ENCODE data around the gene PGLYRP2. TPM values are rescaled to one million over a fixed set of nuclear protein-coding genes. Genes with fewer than 3 reads are reported as not detected.

PGLYRP2 gene
- polyA plus RNA-seq, 1 of the 3 experiments (the other 2 are of a cell fraction) = not detected

DNA sequence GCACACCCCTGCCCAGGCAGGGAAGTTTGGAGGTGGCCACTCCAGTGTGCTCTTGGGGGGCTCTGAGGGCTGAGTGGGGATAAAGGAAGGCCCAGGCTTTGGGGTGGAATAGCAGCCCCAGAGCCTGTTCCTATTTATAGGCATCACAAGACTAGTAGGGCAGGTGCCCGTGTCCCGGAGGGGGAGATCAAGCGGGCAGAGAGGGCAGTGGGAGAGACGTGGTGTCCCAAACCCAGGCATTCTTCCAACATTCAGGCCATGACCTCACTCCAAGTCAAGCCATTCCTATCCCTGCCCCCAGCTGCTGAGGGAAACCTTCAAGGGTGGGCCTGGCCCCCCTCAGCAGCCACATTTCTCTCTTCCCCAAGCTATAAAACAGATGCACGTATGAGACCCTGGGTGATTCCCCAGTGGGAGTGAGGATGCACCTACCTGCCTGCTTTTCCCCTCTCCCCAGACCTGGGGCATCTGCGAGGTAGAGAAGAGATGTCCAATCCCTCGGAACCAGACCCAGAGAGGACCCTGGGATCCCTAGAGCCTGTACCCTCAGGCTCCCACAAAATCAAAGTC, 33.4 kb downstream of the PGLYRP2 start:
- Histone ChIP-seq H3K4me2 (no peak overlapping the region), H3K36me3 (replicated peaks in 1 of 2; ENCODE audit: control insufficient read depth in 1 of 2, insufficient read depth in 2 of 2, low read length in 1 of 2) (no peaks in the 10 kb centered on the region), H3K9me2 (no peaks in the 10 kb centered on the region), H3K9me3 (no peaks in the 10 kb centered on the region), H3K4me1 (ENCODE audit: control insufficient read depth in 1 of 2, insufficient read depth in 2 of 2, low read depth in 1 of 2, low read length in 1 of 2) (peaks cover 0 to 10% of the 10 kb centered on the region in 2 experiments; a peak in 1 of 4 replicates), H3K27ac (ENCODE audit: low read depth in 2 of 2, low read length in 1 of 2) (no peak overlapping the region), H3K9ac (no peak overlapping the region), H2AFZ (ENCODE audit: low read depth) (no peak overlapping the region), H3K79me2 (ENCODE audit: insufficient read depth) (no peaks in the 10 kb centered on the region), H3K4me3 (ENCODE audit: low read depth in 2 of 2, low read length in 1 of 2) (no peak overlapping the region), H4K20me1 (ENCODE audit: insufficient read depth) (no peaks in the 10 kb centered on the region), H3K27me3 (ENCODE audit: insufficient read depth) (no peaks in the 10 kb centered on the region), H3F3A (replicated peaks; ENCODE audit: insufficient read depth) (peaks cover 9% of the 10 kb centered on the region)
- 77% methylated on average over 5 of the region's 7 CpGs for WGBS (ENCODE audit: low lambda C conversion rate)
- TF ChIP-seq, protein P1, sequence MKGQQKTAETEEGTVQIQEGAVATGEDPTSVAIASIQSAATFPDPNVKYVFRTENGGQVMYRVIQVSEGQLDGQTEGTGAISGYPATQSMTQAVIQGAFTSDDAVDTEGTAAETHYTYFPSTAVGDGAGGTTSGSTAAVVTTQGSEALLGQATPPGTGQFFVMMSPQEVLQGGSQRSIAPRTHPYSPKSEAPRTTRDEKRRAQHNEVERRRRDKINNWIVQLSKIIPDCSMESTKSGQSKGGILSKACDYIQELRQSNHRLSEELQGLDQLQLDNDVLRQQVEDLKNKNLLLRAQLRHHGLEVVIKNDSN (IDR thresholded peaks at IDR 0.05; ENCODE audit: borderline replicate concordance, low read depth) = no peak
- TF ChIP-seq, protein P2, sequence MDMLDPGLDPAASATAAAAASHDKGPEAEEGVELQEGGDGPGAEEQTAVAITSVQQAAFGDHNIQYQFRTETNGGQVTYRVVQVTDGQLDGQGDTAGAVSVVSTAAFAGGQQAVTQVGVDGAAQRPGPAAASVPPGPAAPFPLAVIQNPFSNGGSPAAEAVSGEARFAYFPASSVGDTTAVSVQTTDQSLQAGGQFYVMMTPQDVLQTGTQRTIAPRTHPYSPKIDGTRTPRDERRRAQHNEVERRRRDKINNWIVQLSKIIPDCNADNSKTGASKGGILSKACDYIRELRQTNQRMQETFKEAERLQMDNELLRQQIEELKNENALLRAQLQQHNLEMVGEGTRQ (IDR thresholded peaks at IDR 0.05; ENCODE audit: borderline replicate concordance, low read depth, low read length) = no peak
- ChIA-PET POLR2A (no interaction called here), CTCF (no interaction called here)
- no peak for DNase-seq

DNA sequence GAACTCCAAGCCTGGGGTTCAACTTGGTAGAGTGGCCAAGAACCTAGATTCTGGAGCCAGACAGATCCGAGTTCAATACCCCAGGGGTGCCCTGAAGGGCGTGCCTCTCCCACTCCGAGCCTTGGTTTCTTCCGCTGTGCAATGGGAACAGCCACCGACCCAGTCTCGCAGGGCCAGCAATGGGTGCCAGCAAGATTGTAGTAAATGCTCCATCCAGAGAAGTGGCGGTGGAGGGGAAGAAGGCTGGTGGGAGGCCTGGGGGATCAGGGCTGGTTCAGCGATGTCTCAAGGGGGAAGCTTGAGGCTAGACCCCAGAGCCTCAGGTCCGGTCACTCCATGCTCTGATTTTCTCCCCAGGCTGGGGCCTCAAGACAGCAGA, 34.1 kb downstream of the PGLYRP2 start:
- H3K36me3 ChIP-seq (replicated peaks in 1 of 2; ENCODE audit: control insufficient read depth in 1 of 2, insufficient read depth in 2 of 2, low read length in 1 of 2) = no peaks in the 10 kb centered on the region
- no peak overlapping the region for H3K4me2 ChIP-seq
- no peaks in the 10 kb centered on the region for H3K9me2 ChIP-seq
- H3K4me1 ChIP-seq (ENCODE audit: control insufficient read depth in 1 of 2, insufficient read depth in 2 of 2, low read depth in 1 of 2, low read length in 1 of 2) = peaks cover 0 to 9% of the 10 kb centered on the region in 2 experiments; a peak in 1 of 4 replicates
- no peak overlapping the region for H3K9ac ChIP-seq
- WGBS (ENCODE audit: low lambda C conversion rate) = 83% methylated on average over 7 of the region's 9 CpGs
- no peaks in the 10 kb centered on the region for H3K79me2 ChIP-seq (ENCODE audit: insufficient read depth)
- H3K9me3 ChIP-seq = no peaks in the 10 kb centered on the region
- CTCF ChIA-PET = no interaction called here
- H4K20me1 ChIP-seq (ENCODE audit: insufficient read depth) = no peaks in the 10 kb centered on the region
- no peak overlapping the region for H2AFZ ChIP-seq (ENCODE audit: low read depth)
- DNase-seq = no peak
- no peaks in the 10 kb centered on the region for H3K27me3 ChIP-seq (ENCODE audit: insufficient read depth)
- no peak overlapping the region for H3K4me3 ChIP-seq (ENCODE audit: low read depth in 2 of 2, low read length in 1 of 2)
- POLR2A ChIA-PET = no interaction called here
- H3F3A ChIP-seq (replicated peaks; ENCODE audit: insufficient read depth) = peaks cover 2% of the 10 kb centered on the region
- H3K27ac ChIP-seq (ENCODE audit: low read depth in 2 of 2, low read length in 1 of 2) = no peak overlapping the region
- no peak for TF ChIP-seq TEAD4 (IDR thresholded peaks at IDR 0.05; ENCODE audit: borderline replicate concordance, insufficient read depth)
- TF ChIP-seq, protein P1 (IDR thresholded peaks at IDR 0.05; ENCODE audit: borderline replicate concordance, low read depth) = no peak
- TF ChIP-seq, protein P3, sequence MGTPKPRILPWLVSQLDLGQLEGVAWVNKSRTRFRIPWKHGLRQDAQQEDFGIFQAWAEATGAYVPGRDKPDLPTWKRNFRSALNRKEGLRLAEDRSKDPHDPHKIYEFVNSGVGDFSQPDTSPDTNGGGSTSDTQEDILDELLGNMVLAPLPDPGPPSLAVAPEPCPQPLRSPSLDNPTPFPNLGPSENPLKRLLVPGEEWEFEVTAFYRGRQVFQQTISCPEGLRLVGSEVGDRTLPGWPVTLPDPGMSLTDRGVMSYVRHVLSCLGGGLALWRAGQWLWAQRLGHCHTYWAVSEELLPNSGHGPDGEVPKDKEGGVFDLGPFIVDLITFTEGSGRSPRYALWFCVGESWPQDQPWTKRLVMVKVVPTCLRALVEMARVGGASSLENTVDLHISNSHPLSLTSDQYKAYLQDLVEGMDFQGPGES (IDR thresholded peaks at IDR 0.05; ENCODE audit: low read depth, low read length) = no peak
- TF ChIP-seq, protein P2 (IDR thresholded peaks at IDR 0.05; ENCODE audit: borderline replicate concordance, low read depth, low read length) = no peak
- no peak for TF ChIP-seq CHD2 (IDR thresholded peaks at IDR 0.05; ENCODE audit: low read length, partially characterized antibody)
- no peak for TF ChIP-seq SIN3A (IDR thresholded peaks at IDR 0.05; ENCODE audit: borderline replicate concordance, low read depth, low read length)
- no peak for TF ChIP-seq RFX5 (IDR thresholded peaks at IDR 0.05; ENCODE audit: low read length)
- TF ChIP-seq FOXJ3 (CRISPR knock-in tag; IDR thresholded peaks at IDR 0.05) = no peak
- TF ChIP-seq, protein P4, sequence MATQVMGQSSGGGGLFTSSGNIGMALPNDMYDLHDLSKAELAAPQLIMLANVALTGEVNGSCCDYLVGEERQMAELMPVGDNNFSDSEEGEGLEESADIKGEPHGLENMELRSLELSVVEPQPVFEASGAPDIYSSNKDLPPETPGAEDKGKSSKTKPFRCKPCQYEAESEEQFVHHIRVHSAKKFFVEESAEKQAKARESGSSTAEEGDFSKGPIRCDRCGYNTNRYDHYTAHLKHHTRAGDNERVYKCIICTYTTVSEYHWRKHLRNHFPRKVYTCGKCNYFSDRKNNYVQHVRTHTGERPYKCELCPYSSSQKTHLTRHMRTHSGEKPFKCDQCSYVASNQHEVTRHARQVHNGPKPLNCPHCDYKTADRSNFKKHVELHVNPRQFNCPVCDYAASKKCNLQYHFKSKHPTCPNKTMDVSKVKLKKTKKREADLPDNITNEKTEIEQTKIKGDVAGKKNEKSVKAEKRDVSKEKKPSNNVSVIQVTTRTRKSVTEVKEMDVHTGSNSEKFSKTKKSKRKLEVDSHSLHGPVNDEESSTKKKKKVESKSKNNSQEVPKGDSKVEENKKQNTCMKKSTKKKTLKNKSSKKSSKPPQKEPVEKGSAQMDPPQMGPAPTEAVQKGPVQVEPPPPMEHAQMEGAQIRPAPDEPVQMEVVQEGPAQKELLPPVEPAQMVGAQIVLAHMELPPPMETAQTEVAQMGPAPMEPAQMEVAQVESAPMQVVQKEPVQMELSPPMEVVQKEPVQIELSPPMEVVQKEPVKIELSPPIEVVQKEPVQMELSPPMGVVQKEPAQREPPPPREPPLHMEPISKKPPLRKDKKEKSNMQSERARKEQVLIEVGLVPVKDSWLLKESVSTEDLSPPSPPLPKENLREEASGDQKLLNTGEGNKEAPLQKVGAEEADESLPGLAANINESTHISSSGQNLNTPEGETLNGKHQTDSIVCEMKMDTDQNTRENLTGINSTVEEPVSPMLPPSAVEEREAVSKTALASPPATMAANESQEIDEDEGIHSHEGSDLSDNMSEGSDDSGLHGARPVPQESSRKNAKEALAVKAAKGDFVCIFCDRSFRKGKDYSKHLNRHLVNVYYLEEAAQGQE (IDR thresholded peaks at IDR 0.05; ENCODE audit: low read depth, low read length) = no peak
- TF ChIP-seq, protein P5, sequence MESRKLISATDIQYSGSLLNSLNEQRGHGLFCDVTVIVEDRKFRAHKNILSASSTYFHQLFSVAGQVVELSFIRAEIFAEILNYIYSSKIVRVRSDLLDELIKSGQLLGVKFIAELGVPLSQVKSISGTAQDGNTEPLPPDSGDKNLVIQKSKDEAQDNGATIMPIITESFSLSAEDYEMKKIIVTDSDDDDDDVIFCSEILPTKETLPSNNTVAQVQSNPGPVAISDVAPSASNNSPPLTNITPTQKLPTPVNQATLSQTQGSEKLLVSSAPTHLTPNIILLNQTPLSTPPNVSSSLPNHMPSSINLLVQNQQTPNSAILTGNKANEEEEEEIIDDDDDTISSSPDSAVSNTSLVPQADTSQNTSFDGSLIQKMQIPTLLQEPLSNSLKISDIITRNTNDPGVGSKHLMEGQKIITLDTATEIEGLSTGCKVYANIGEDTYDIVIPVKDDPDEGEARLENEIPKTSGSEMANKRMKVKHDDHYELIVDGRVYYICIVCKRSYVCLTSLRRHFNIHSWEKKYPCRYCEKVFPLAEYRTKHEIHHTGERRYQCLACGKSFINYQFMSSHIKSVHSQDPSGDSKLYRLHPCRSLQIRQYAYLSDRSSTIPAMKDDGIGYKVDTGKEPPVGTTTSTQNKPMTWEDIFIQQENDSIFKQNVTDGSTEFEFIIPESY (IDR thresholded peaks at IDR 0.05; ENCODE audit: borderline replicate concordance, low read depth) = no peak
- no peak for TF ChIP-seq GABPA (IDR thresholded peaks at IDR 0.05; ENCODE audit: low read depth)
- TF ChIP-seq GATA2 (CRISPR knock-in tag; IDR thresholded peaks at IDR 0.05) = no peak
- TF ChIP-seq FOSL2 (IDR thresholded peaks at IDR 0.05; ENCODE audit: borderline replicate concordance, low read depth) = no peak
- no peak for TF ChIP-seq EZH2phosphoT487 (IDR thresholded peaks at IDR 0.05; ENCODE audit: borderline replicate concordance, low read depth)

All from SK-N-SH (cell line).